ENCODE measurements around the gene TMEM259.

The TMEM259 gene

GRCh38 chr19:1060689-1061088, 39.8 kb upstream of the TMEM259 start:
- no peak overlapping the region for H3K4me3 ChIP-seq (ENCODE audit: insufficient read depth in 1 of 2, low read depth in 1 of 2, low read length in 2 of 2)
- H3K9me3 ChIP-seq (ENCODE audit: control insufficient read depth, low read length) = peaks cover 34% of the 10 kb centered on the region
- H4K8ac ChIP-seq (ENCODE audit: low read length) = no peak overlapping the region
- H2BK120ac ChIP-seq (ENCODE audit: low read depth, low read length) = no peak overlapping the region
- no peak overlapping the region for H2BK5ac ChIP-seq (ENCODE audit: low read depth, low read length, poor library complexity, severe bottlenecking)
- H3K23ac ChIP-seq (ENCODE audit: low read length in 2 of 2) = no peak overlapping the region
- no peak overlapping the region for H3K18ac ChIP-seq (ENCODE audit: low read depth in 1 of 2, low read length in 2 of 2)
- no peak overlapping the region for H2AK5ac ChIP-seq (ENCODE audit: low read length, severe bottlenecking)
- no peak for DNase-seq
- H3K36me3 ChIP-seq (ENCODE audit: control insufficient read depth in 1 of 2, insufficient read depth in 2 of 2, low read depth in 1 of 2, low read length in 2 of 2) = peaks cover 13 to 48% of the 10 kb centered on the region in 2 experiments
- no peak overlapping the region for H3K9ac ChIP-seq (ENCODE audit: low read length)
- no peak overlapping the region for H3K4me2 ChIP-seq (ENCODE audit: low read length, poor library complexity, severe bottlenecking)
- no peak overlapping the region for H2BK15ac ChIP-seq (ENCODE audit: low read depth, poor library complexity, severe bottlenecking)
- H3K4ac ChIP-seq (ENCODE audit: low read depth in 1 of 2, low read length in 2 of 2) = no peak overlapping the region
- no peak overlapping the region for H4K91ac ChIP-seq (ENCODE audit: low read length)
- peaks cover 11% of the 10 kb centered on the region for H3K4me1 ChIP-seq (ENCODE audit: control insufficient read depth, insufficient read depth, low read depth, low read length)
- WGBS = 87% methylated on average over 5 of the region's 5 CpGs
- H3K14ac ChIP-seq (ENCODE audit: low read length in 2 of 2) = no peak overlapping the region
- no peak overlapping the region for H2AFZ ChIP-seq (ENCODE audit: low read depth, low read length)
- H3K27me3 ChIP-seq (ENCODE audit: control insufficient read depth in 1 of 2, insufficient read depth in 1 of 2, low read length in 2 of 2) = peaks cover 0 to 17% of the 10 kb centered on the region in 2 experiments
- H2BK12ac ChIP-seq (ENCODE audit: low read length in 2 of 2) = no peak overlapping the region
- H3K79me1 ChIP-seq (replicated peaks; ENCODE audit: low read length, poor library complexity, severe bottlenecking) = no peaks in the 10 kb centered on the region
- H3K27ac ChIP-seq (ENCODE audit: low read length, poor library complexity, severe bottlenecking) = no peak overlapping the region

GRCh38 chr19:1058112-1058511, 37.2 kb upstream of the TMEM259 start:
- H2AK5ac ChIP-seq (ENCODE audit: low read length, severe bottlenecking) = no peak overlapping the region
- no peak overlapping the region for H4K8ac ChIP-seq (ENCODE audit: low read length)
- no peak for DNase-seq
- H2BK5ac ChIP-seq (ENCODE audit: low read depth, low read length, poor library complexity, severe bottlenecking) = no peak overlapping the region
- H3K18ac ChIP-seq (ENCODE audit: low read depth in 1 of 2, low read length in 2 of 2) = no peak overlapping the region
- H2BK120ac ChIP-seq (ENCODE audit: low read depth, low read length) = no peak overlapping the region
- no peak overlapping the region for H3K4me3 ChIP-seq (ENCODE audit: insufficient read depth in 1 of 2, low read depth in 1 of 2, low read length in 2 of 2)
- H3K4ac ChIP-seq (ENCODE audit: low read depth in 1 of 2, low read length in 2 of 2) = no peak overlapping the region
- H3K79me1 ChIP-seq (replicated peaks; ENCODE audit: low read length, poor library complexity, severe bottlenecking) = no peaks in the 10 kb centered on the region
- no peak overlapping the region for H3K9ac ChIP-seq (ENCODE audit: low read length)
- no peak overlapping the region for H2BK12ac ChIP-seq (ENCODE audit: low read length in 2 of 2)
- no peak overlapping the region for H4K91ac ChIP-seq (ENCODE audit: low read length)
- 97% methylated on average over 4 of the region's 5 CpGs for WGBS
- no peak overlapping the region for H2AFZ ChIP-seq (ENCODE audit: low read depth, low read length)
- H3K27ac ChIP-seq (ENCODE audit: low read length, poor library complexity, severe bottlenecking) = no peak overlapping the region
- no peak overlapping the region for H2BK15ac ChIP-seq (ENCODE audit: low read depth, poor library complexity, severe bottlenecking)
- H3K4me1 ChIP-seq (ENCODE audit: control insufficient read depth, insufficient read depth, low read depth, low read length) = no peaks in the 10 kb centered on the region
- H3K36me3 ChIP-seq (ENCODE audit: control insufficient read depth in 1 of 2, insufficient read depth in 2 of 2, low read depth in 1 of 2, low read length in 2 of 2) = peaks cover 13 to 64% of the 10 kb centered on the region in 2 experiments
- no peak overlapping the region for H3K4me2 ChIP-seq (ENCODE audit: low read length, poor library complexity, severe bottlenecking)
- no peak overlapping the region for H3K14ac ChIP-seq (ENCODE audit: low read length in 2 of 2)
- no peaks in the 10 kb centered on the region for H3K27me3 ChIP-seq (ENCODE audit: control insufficient read depth in 1 of 2, insufficient read depth in 1 of 2, low read length in 2 of 2)
- no peak overlapping the region for H3K23ac ChIP-seq (ENCODE audit: low read length in 2 of 2)
- H3K9me3 ChIP-seq (ENCODE audit: control insufficient read depth, low read length) = peaks cover 36% of the 10 kb centered on the region

- H4K8ac ChIP-seq (ENCODE audit: low read length) = no peak overlapping the region
- WGBS = 68% methylated on average over 3 of the region's 3 CpGs
These were observed 36.4 kb upstream of the TMEM259 start for GRCh38 chr19:1057176-1057855.

DNA sequence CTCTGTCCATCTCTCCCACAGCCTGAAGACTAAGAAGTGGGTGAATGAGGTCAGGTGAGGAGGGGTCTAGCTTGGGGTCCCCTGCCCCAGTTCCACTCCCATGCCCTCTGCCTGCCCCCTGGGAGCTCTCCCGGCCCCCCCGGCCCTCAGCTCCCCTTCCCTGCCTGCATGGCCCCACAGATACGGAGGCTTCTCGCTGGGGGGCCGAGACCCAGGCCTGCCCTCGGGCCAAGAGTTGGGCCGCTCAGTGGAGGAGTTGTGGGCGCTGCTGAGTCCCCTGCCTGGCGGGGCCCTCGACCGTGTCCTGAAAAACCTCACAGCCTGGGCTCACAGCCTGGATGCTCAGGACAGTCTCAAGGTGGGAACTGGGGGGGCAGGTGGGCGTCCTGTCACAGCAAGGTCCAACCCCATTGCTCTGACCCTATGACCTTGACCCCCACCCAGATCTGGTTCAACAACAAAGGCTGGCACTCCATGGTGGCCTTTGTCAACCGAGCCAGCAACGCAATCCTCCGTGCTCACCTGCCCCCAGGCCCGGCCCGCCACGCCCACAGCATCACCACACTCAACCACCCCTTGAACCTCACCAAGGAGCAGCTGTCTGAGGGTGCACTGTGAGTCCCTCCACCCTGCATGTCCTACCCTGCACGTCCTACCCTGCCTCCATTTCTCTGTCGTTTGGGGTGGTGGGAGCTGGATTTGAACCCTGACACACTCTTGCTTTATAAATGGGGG, 35.1 kb upstream of the TMEM259 start:
- H3K9ac ChIP-seq (ENCODE audit: low read length) = no peak overlapping the region
- no peak overlapping the region for H3K4ac ChIP-seq (ENCODE audit: low read depth in 1 of 2, low read length in 2 of 2)
- peaks cover 36% of the 10 kb centered on the region for H3K9me3 ChIP-seq (ENCODE audit: control insufficient read depth, low read length)
- no peak overlapping the region for H4K8ac ChIP-seq (ENCODE audit: low read length)
- 95% methylated on average over 20 of the region's 20 CpGs for WGBS
- no peak overlapping the region for H3K27ac ChIP-seq (ENCODE audit: low read length, poor library complexity, severe bottlenecking)
- no peak overlapping the region for H2AK5ac ChIP-seq (ENCODE audit: low read length, severe bottlenecking)
- H3K79me1 ChIP-seq (replicated peaks; ENCODE audit: low read length, poor library complexity, severe bottlenecking) = no peaks in the 10 kb centered on the region
- H2BK12ac ChIP-seq (ENCODE audit: low read length in 2 of 2) = no peak overlapping the region
- H3K27me3 ChIP-seq (ENCODE audit: control insufficient read depth in 1 of 2, insufficient read depth in 1 of 2, low read length in 2 of 2) = no peaks in the 10 kb centered on the region
- peaks cover 13 to 64% of the 10 kb centered on the region in 2 experiments for H3K36me3 ChIP-seq (ENCODE audit: control insufficient read depth in 1 of 2, insufficient read depth in 2 of 2, low read depth in 1 of 2, low read length in 2 of 2)
- H3K18ac ChIP-seq (ENCODE audit: low read depth in 1 of 2, low read length in 2 of 2) = no peak overlapping the region
- no peaks in the 10 kb centered on the region for H3K4me1 ChIP-seq (ENCODE audit: control insufficient read depth, insufficient read depth, low read depth, low read length)
- peak overlapping the region in 1 of 2 experiments; percentile 20 for H3K4me3 ChIP-seq (ENCODE audit: insufficient read depth in 1 of 2, low read depth in 1 of 2, low read length in 2 of 2)
- H3K14ac ChIP-seq (ENCODE audit: low read length in 2 of 2) = no peak overlapping the region
- DNase-seq = no peak
- no peak overlapping the region for H3K23ac ChIP-seq (ENCODE audit: low read length in 2 of 2)
- H2AFZ ChIP-seq (ENCODE audit: low read depth, low read length) = no peak overlapping the region
- no peak overlapping the region for H2BK120ac ChIP-seq (ENCODE audit: low read depth, low read length)
- H3K4me2 ChIP-seq (ENCODE audit: low read length, poor library complexity, severe bottlenecking) = no peak overlapping the region
- no peak overlapping the region for H4K91ac ChIP-seq (ENCODE audit: low read length)
- no peak overlapping the region for H2BK15ac ChIP-seq (ENCODE audit: low read depth, poor library complexity, severe bottlenecking)
- no peak overlapping the region for H2BK5ac ChIP-seq (ENCODE audit: low read depth, low read length, poor library complexity, severe bottlenecking)

More at GRCh38 chr19:1057176-1057855, 36.4 kb upstream of the TMEM259 start:
- Histone ChIP-seq H3K18ac (ENCODE audit: low read depth in 1 of 2, low read length in 2 of 2) (no peak overlapping the region), H3K27ac (ENCODE audit: low read length, poor library complexity, severe bottlenecking) (no peak overlapping the region), H3K27me3 (ENCODE audit: control insufficient read depth in 1 of 2, insufficient read depth in 1 of 2, low read length in 2 of 2) (no peaks in the 10 kb centered on the region), H3K9me3 (ENCODE audit: control insufficient read depth, low read length) (peaks cover 36% of the 10 kb centered on the region), H2AK5ac (ENCODE audit: low read length, severe bottlenecking) (no peak overlapping the region), H2BK15ac (ENCODE audit: low read depth, poor library complexity, severe bottlenecking) (no peak overlapping the region), H2BK12ac (ENCODE audit: low read length in 2 of 2) (no peak overlapping the region), H3K14ac (ENCODE audit: low read length in 2 of 2) (no peak overlapping the region), H3K23ac (ENCODE audit: low read length in 2 of 2) (no peak overlapping the region), H3K4me2 (ENCODE audit: low read length, poor library complexity, severe bottlenecking) (no peak overlapping the region), H3K4me1 (ENCODE audit: control insufficient read depth, insufficient read depth, low read depth, low read length) (no peaks in the 10 kb centered on the region), H3K36me3 (ENCODE audit: control insufficient read depth in 1 of 2, insufficient read depth in 2 of 2, low read depth in 1 of 2, low read length in 2 of 2) (peaks cover 13 to 66% of the 10 kb centered on the region in 2 experiments), H3K9ac (ENCODE audit: low read length) (no peak overlapping the region), H2BK120ac (ENCODE audit: low read depth, low read length) (no peak overlapping the region), H2BK5ac (ENCODE audit: low read depth, low read length, poor library complexity, severe bottlenecking) (no peak overlapping the region), H2AFZ (ENCODE audit: low read depth, low read length) (no peak overlapping the region), H4K91ac (ENCODE audit: low read length) (no peak overlapping the region), H3K4ac (ENCODE audit: low read depth in 1 of 2, low read length in 2 of 2) (no peak overlapping the region), H3K4me3 (ENCODE audit: insufficient read depth in 1 of 2, low read depth in 1 of 2, low read length in 2 of 2) (peak overlapping the region in 1 of 2 experiments; percentile 20), H3K79me1 (replicated peaks; ENCODE audit: low read length, poor library complexity, severe bottlenecking) (no peaks in the 10 kb centered on the region)
- peak; percentile 80 for DNase-seq

Measured in mesenchymal stem cell (in vitro differentiated cells and primary cell).